Loucy (cell line): ENCODE data around the gene MESD.

Source experiments
- H2AFZ ChIP-seq: fragments of 200-600 bp; sonication (generic); 2 replicates; pipeline ENCODE4 v1.6.0; 2016; ENCODE audit warnings: antibody characterized with exemption, mild to moderate bottlenecking, low read length, moderate library complexity
- H3F3A ChIP-seq: fragments of 200-600 bp; 2 replicates; pipeline ENCODE4 v1.6.0; 2016; ENCODE audit warnings: antibody characterized with exemption, low read depth, mild to moderate bottlenecking
- H3K27me3 ChIP-seq: fragments of 200-600 bp; sonication (generic); 2 replicates; pipeline ENCODE4 v1.6.1; 2014; ENCODE audit warnings: low read length, mild to moderate bottlenecking; ENCODE audit not compliant: insufficient read depth, poor library complexity, severe bottlenecking
- H3K36me3 ChIP-seq: fragments of 200-600 bp; sonication (generic); 2 replicates; pipeline ENCODE4 v1.6.1; 2016; ENCODE audit warnings: low read length; ENCODE audit not compliant: insufficient read depth
- H3K4me1 ChIP-seq: fragments of 200-600 bp; sonication (generic); 2 replicates; pipeline ENCODE4 v1.5.1; 2014; ENCODE audit warnings: low read length, mild to moderate bottlenecking; ENCODE audit not compliant: insufficient read depth, poor library complexity, severe bottlenecking
- H3K4me2 ChIP-seq: fragments of 200-600 bp; sonication (generic); 2 replicates; pipeline ENCODE4 v1.6.0; 2014; ENCODE audit warnings: antibody characterized with exemption, low read length, low read depth, mild to moderate bottlenecking; ENCODE audit not compliant: poor library complexity, severe bottlenecking
- H3K4me3 ChIP-seq: fragments of 200-600 bp; sonication (generic); 2 replicates; pipeline ENCODE4 v1.5.1; 2014; ENCODE audit warnings: low read length, mild to moderate bottlenecking, mixed read lengths; ENCODE audit not compliant: poor library complexity, severe bottlenecking
- H3K79me2 ChIP-seq: fragments of 200-600 bp; sonication (generic); 2 replicates; pipeline ENCODE4 v1.6.1; 2014; ENCODE audit warnings: low read length; ENCODE audit not compliant: insufficient read depth
- H3K9ac ChIP-seq: fragments of 200-600 bp; sonication (generic); 2 replicates; pipeline ENCODE4 v1.6.0; 2014; ENCODE audit warnings: mild to moderate bottlenecking, low read depth, low read length, moderate library complexity; ENCODE audit not compliant: poor library complexity, severe bottlenecking
- H3K9me2 ChIP-seq: fragments of 200-600 bp; sonication (generic); replicated peaks from 2 replicates; pipeline ENCODE4 v1.6.1; 2016; ENCODE audit warnings: low read depth, low read length, mixed read lengths
- H3K9me3 ChIP-seq: fragments of 200-600 bp; sonication (generic); 2 replicates; pipeline ENCODE4 v1.6.1; 2014; ENCODE audit warnings: mild to moderate bottlenecking, antibody characterized with exemption, low read length, low read depth; ENCODE audit not compliant: insufficient read depth
- H4K20me1 ChIP-seq: fragments of 200-600 bp; sonication (generic); 2 replicates; pipeline ENCODE4 v1.6.0; 2014; ENCODE audit warnings: antibody characterized with exemption, low read length, mild to moderate bottlenecking; ENCODE audit not compliant: insufficient read depth, poor library complexity, severe bottlenecking
- EZH2phosphoT487 ChIP-seq: fragments of 200-600 bp; IDR thresholded peaks from 2 replicates; pipeline ENCODE4 v1.6.1; 2018; ENCODE audit warnings: antibody characterized with exemption, mild to moderate bottlenecking, moderate library complexity, borderline replicate concordance
- TF ChIP-seq, protein P1 (sequence below): fragments of 200-600 bp; sonication (generic); conservative IDR thresholded peaks from 2 replicates; pipeline ENCODE4 v1.5.1; 2014; ENCODE audit warnings: mild to moderate bottlenecking, antibody characterized with exemption, low read length

Gene MESD

DNA sequence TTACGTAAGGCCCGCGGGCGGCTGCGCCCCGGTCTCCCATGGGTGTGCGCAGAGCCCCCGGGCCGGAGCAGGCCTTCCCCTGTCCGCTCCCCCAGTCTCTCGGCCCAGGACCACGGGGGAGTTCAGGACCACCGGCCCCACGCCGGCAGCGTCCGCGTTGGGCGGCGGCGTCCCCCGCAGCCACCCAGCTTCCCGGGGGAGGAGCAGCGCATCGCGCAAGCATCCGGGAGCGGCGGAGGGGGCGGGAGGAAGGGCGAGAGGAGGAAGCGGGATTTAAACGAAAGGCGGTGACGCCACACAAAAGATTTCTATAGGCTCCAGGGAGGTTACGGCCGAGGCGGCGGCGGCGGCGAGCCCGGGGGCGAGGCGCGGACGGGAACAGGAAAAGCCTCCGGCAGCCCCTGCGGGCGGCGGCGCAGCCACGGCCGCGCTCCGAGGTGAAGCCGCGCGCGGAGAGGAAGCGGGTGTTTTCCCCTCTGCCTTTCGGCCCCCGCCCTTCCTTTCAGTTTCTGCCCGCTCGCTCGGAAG is 11.1 kb upstream of the MESD start, which contains the start of gene TLNRD1:
Gene TLNRD1 (plus strand): TSS at position 300 of the 528 bp plus-strand sequence. CDS start 1,349 bp downstream, outside the sequence.
- no peak for TF ChIP-seq EZH2phosphoT487
- TF ChIP-seq, protein P1, sequence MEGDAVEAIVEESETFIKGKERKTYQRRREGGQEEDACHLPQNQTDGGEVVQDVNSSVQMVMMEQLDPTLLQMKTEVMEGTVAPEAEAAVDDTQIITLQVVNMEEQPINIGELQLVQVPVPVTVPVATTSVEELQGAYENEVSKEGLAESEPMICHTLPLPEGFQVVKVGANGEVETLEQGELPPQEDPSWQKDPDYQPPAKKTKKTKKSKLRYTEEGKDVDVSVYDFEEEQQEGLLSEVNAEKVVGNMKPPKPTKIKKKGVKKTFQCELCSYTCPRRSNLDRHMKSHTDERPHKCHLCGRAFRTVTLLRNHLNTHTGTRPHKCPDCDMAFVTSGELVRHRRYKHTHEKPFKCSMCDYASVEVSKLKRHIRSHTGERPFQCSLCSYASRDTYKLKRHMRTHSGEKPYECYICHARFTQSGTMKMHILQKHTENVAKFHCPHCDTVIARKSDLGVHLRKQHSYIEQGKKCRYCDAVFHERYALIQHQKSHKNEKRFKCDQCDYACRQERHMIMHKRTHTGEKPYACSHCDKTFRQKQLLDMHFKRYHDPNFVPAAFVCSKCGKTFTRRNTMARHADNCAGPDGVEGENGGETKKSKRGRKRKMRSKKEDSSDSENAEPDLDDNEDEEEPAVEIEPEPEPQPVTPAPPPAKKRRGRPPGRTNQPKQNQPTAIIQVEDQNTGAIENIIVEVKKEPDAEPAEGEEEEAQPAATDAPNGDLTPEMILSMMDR = no peak
- H3K9me3 ChIP-seq = no peaks in the 10 kb centered on the region

DNA sequence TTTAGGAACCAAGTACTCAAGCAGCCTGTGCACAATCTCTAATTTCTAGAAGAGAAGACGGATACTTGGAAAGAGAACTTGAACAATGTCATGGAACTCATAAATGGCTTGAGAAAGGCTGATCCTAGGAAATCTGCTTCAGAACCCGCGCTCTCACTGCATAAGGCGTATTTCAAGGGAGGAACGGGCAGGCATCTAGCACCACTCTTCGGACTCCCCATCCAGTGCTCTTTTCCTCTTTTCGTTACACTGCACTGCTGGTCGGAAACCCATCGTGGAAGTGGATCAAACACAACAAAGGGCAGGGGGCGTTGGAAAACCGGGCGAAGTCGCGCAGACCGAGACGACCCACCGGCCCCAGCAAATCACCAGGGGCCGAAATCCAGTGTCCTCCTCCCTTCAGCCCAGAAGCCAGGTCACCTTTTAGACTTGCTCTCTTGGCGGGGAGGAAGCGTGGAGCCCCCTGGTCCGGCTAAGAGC is 10.6 kb upstream of the MESD start:
- Histone ChIP-seq H3K9ac (peak overlapping the region; percentile 95), H3K9me3 (no peaks in the 10 kb centered on the region), H3K9me2 (no peaks in the 10 kb centered on the region), H2AFZ (peak overlapping the region; percentile 86), H4K20me1 (peaks cover 20% of the 10 kb centered on the region), H3K27me3 (no peaks in the 10 kb centered on the region), H3K36me3 (no peaks in the 10 kb centered on the region), H3K79me2 (peaks cover 52% of the 10 kb centered on the region), H3K4me1 (peaks cover 35% of the 10 kb centered on the region), H3K4me3 (peak overlapping the region; percentile 97), H3F3A (0 out of 2 replicates have a peak, but pooled peaks cover 4% of the 10 kb centered on the region), H3K4me2 (peak overlapping the region; percentile 78)
- no peak for TF ChIP-seq EZH2phosphoT487
- TF ChIP-seq, protein P1 = no peak

More for the DNA sequence above, 11.1 kb upstream of the MESD start, which contains the start of gene TLNRD1:
- Histone ChIP-seq H2AFZ (peak within 1 kb of the TSS; percentile 86), H3F3A (0 out of 2 replicates have a peak, but pooled peaks cover 4% of the 10 kb centered on the region), H3K4me3 (peak within 1 kb of the TSS; percentile 97), H3K4me1 (peaks cover 39% of the 10 kb centered on the region), H4K20me1 (peaks cover 25% of the 10 kb centered on the region), H3K4me2 (peak within 1 kb of the TSS; percentile 78), H3K79me2 (peaks cover 57% of the 10 kb centered on the region), H3K9me2 (no peaks in the 10 kb centered on the region), H3K27me3 (no peaks in the 10 kb centered on the region), H3K36me3 (no peaks in the 10 kb centered on the region), H3K9ac (peak within 1 kb of the TSS; percentile 95)

DNA sequence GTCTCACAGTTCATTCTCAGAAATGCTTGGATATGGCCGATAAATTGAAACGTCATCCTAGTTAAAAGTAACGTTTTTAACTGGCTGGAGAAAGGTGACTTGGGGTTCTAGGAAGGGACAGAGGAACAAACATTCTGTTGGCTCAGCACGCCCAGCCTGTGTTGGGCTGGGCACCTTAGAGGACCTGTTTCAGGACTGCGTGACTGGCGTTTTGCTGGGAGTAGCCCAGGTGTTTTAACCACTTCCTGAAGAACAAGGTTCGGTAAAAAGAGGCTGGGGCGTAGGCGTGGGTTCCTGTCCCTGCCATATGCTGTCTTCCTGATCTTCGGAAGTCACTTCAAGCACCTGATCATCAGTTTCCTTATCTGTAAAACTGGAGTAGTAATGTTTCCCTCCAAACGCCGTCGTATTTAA is 10.0 kb upstream of the MESD start:
- H3K4me1 ChIP-seq = peaks cover 29% of the 10 kb centered on the region
- peaks cover 19% of the 10 kb centered on the region for H4K20me1 ChIP-seq
- TF ChIP-seq, protein P1 = no peak
- TF ChIP-seq EZH2phosphoT487 = no peak
- no peaks in the 10 kb centered on the region for H3K36me3 ChIP-seq
- no peaks in the 10 kb centered on the region for H3K27me3 ChIP-seq
- H3K9ac ChIP-seq = peak overlapping the region; percentile 95
- 0 out of 2 replicates have a peak, but pooled peaks cover 4% of the 10 kb centered on the region for H3F3A ChIP-seq
- peak overlapping the region; percentile 78 for H3K4me2 ChIP-seq
- no peaks in the 10 kb centered on the region for H3K9me3 ChIP-seq
- no peaks in the 10 kb centered on the region for H3K9me2 ChIP-seq
- H3K79me2 ChIP-seq = peaks cover 46% of the 10 kb centered on the region
- peak overlapping the region; percentile 97 for H3K4me3 ChIP-seq
- 0 out of 2 replicates have a peak overlapping the region, but pooled peaks have one; percentile 86 for H2AFZ ChIP-seq
